ENCODE measurements around the gene LMO2. TPM values are rescaled to one million over a fixed set of nuclear protein-coding genes. Genes with fewer than 3 reads are reported as not detected.
"Not testable (repeated sequence)": the region's sequence is repeated elsewhere in the genome, so short reads cannot be mapped to it uniquely, and the experiment has no call there.

LMO2 gene
- total RNA-seq, 6 donors from 2014 or later, result 7.3 to 58.5 (median 34.1) TPM

GRCh38 chr11:33919645-33920044, 27.8 kb upstream of the LMO2 start:
- Histone ChIP-seq H3K27me3 (no peaks in the 10 kb centered on the region), H3K27ac (no peak overlapping the region), H3K36me3 (no peaks in the 10 kb centered on the region), H3K9me3 (no peaks in the 10 kb centered on the region), H3K4me1 (peaks cover 0 to 6% (median 0%) of the 10 kb centered on the region in 4 donors), H3K4me3 (no peak overlapping the region)
- WGBS, 2 donors, result 27 to 58% methylated on average over 1 of the region's 1 CpG
- no peak for TF ChIP-seq CTCF (IDR thresholded peaks at IDR 0.05)
- TF ChIP-seq POLR2AphosphoS5 (IDR thresholded peaks at IDR 0.05), result no peak
- no peak for TF ChIP-seq POLR2A (IDR thresholded peaks at IDR 0.05)
- TF ChIP-seq EP300 (IDR thresholded peaks at IDR 0.05), result no peak
- DNase-seq, result no peak
- no peak for ATAC-seq (ENCODE audit: low FRiP score in 2 of 2)

- H3K9me3 ChIP-seq; H3K36me3 ChIP-seq; H3K27me3 ChIP-seq; H3K4me1 ChIP-seq; H3K4me3 ChIP-seq; H3K27ac ChIP-seq; ATAC-seq (ENCODE audit: low FRiP score in 2 of 2); DNase-seq: not testable (repeated sequence)
- 63 to 74% methylated on average over 1 of the region's 1 CpG for WGBS, 2 donors
These were observed 25.5 kb upstream of the LMO2 start for GRCh38 chr11:33917402-33917801.

GRCh38 chr11:33916736-33917135, 24.9 kb upstream of the LMO2 start:
- DNase-seq (no peak), ATAC-seq (ENCODE audit: low FRiP score in 2 of 2) (no peak)
- Histone ChIP-seq H3K36me3 (no peaks in the 10 kb centered on the region), H3K4me1 (peaks cover 0 to 6% (median 3%) of the 10 kb centered on the region in 4 donors), H3K9me3 (no peaks in the 10 kb centered on the region), H3K4me3 (no peak overlapping the region), H3K27me3 (no peaks in the 10 kb centered on the region), H3K27ac (no peak overlapping the region)
- TF ChIP-seq EP300 (IDR thresholded peaks at IDR 0.05), result no peak
- no peak for TF ChIP-seq POLR2A (IDR thresholded peaks at IDR 0.05)
- no peak for TF ChIP-seq CTCF (IDR thresholded peaks at IDR 0.05)
- TF ChIP-seq POLR2AphosphoS5 (IDR thresholded peaks at IDR 0.05), result no peak

GRCh38 chr11:33915526-33915925, 23.6 kb upstream of the LMO2 start:
- DNase-seq (no peak), ATAC-seq (ENCODE audit: low FRiP score in 2 of 2) (no peak)
- WGBS, 2 donors, result 79 to 83% methylated on average over 5 of the region's 5 CpGs
- Histone ChIP-seq H3K9me3 (no peaks in the 10 kb centered on the region), H3K27me3 (no peaks in the 10 kb centered on the region), H3K36me3 (no peaks in the 10 kb centered on the region), H3K4me1 (peaks cover 0 to 6% (median 3%) of the 10 kb centered on the region in 4 donors), H3K4me3 (no peak overlapping the region), H3K27ac (no peak overlapping the region)
- TF ChIP-seq EP300 (IDR thresholded peaks at IDR 0.05) (no peak), CTCF (IDR thresholded peaks at IDR 0.05) (no peak), POLR2A (IDR thresholded peaks at IDR 0.05) (no peak), POLR2AphosphoS5 (IDR thresholded peaks at IDR 0.05) (no peak)

GRCh38 chr11:33913991-33914390, 22.1 kb upstream of the LMO2 start:
- H3K4me3 ChIP-seq, result no peak overlapping the region
- ATAC-seq (ENCODE audit: low FRiP score in 2 of 2) (no peak), DNase-seq (no peak)
- peaks cover 0 to 6% (median 3%) of the 10 kb centered on the region in 4 donors for H3K4me1 ChIP-seq
- WGBS, 2 donors, result 84 to 92% methylated on average over 2 of the region's 2 CpGs
- H3K36me3 ChIP-seq, result no peaks in the 10 kb centered on the region
- H3K9me3 ChIP-seq, result no peaks in the 10 kb centered on the region
- no peak for TF ChIP-seq POLR2AphosphoS5 (IDR thresholded peaks at IDR 0.05)
- H3K27me3 ChIP-seq, result no peaks in the 10 kb centered on the region
- H3K27ac ChIP-seq, result no peak overlapping the region
